ENCODE measurements around the gene ACTL7A. TPM values are rescaled to one million over a fixed set of nuclear protein-coding genes. Genes with fewer than 3 reads are reported as not detected.

ACTL7A gene
- polyA plus RNA-seq, 1 donor (not counting 4 experiments of a cell fraction or from before 2014, with no cell fraction given), result not detected

- Histone ChIP-seq H3K27ac (ENCODE audit: control insufficient read depth, insufficient read depth, low read length) (no peak overlapping the region), H2AFZ (ENCODE audit: control insufficient read depth, low read length) (no peak overlapping the region), H3K27me3 (ENCODE audit: control insufficient read depth, extremely low read depth, insufficient read depth, low read length) (no peaks in the 10 kb centered on the region), H3K79me2 (ENCODE audit: control insufficient read depth, insufficient read depth, low read length) (no peaks in the 10 kb centered on the region), H3K4me2 (ENCODE audit: control insufficient read depth, extremely low read depth, insufficient read depth, low read depth, low read length) (no peak overlapping the region), H3K4me3 (ENCODE audit: control insufficient read depth in 2 of 3, extremely low read depth in 1 of 3, insufficient read depth in 2 of 3, low read depth in 1 of 3, low read length in 3 of 3) (no peak overlapping the region), H3K4me1 (ENCODE audit: control insufficient read depth, extremely low read depth, insufficient read depth, low read length) (no peaks in the 10 kb centered on the region), H3K9ac (ENCODE audit: control insufficient read depth, extremely low read depth, insufficient read depth, low read length) (no peak overlapping the region), H4K20me1 (ENCODE audit: control insufficient read depth, extremely low read depth, insufficient read depth, low read length) (no peaks in the 10 kb centered on the region), H3K9me3 (ENCODE audit: control insufficient read depth, low read depth, low read length) (no peaks in the 10 kb centered on the region), H3K9me1 (ENCODE audit: control insufficient read depth, extremely low read depth, insufficient read depth, low read length) (no peaks in the 10 kb centered on the region), H3K36me3 (ENCODE audit: control insufficient read depth in 2 of 2, extremely low read depth in 1 of 2, insufficient read depth in 2 of 2, low read length in 2 of 2) (peaks cover 25 to 39% of the 10 kb centered on the region in 2 experiments)
- DNase-seq (ENCODE audit: low read depth, low spot score) (no peak), FAIRE-seq (no peak)
- TF ChIP-seq EZH2 (IDR thresholded peaks at IDR 0.05; ENCODE audit: low read length), result no peak
- no peak for TF ChIP-seq CTCF (optimal IDR thresholded peaks at IDR 0.05 in 1 of 3, IDR thresholded peaks at IDR 0.05 in 1 of 3, conservative IDR thresholded peaks at IDR 0.05 in 1 of 3; ENCODE audit: extremely low read depth in 1 of 3, insufficient read depth in 2 of 3, low read length in 3 of 3)
- dilution Hi-C loops (cut with MboI; ENCODE audit: extremely low pct_ligation_motif_present, low sequenced_read_pairs), result no loop called here
Measured at GRCh38 chr9:108910402-108910801, 48.3 kb downstream of the ACTL7A start.

- Histone ChIP-seq H3K9me3 (ENCODE audit: control insufficient read depth, low read depth, low read length) (no peaks in the 10 kb centered on the region), H4K20me1 (ENCODE audit: control insufficient read depth, extremely low read depth, insufficient read depth, low read length) (no peaks in the 10 kb centered on the region), H3K36me3 (ENCODE audit: control insufficient read depth in 2 of 2, extremely low read depth in 1 of 2, insufficient read depth in 2 of 2, low read length in 2 of 2) (peaks cover 25 to 39% of the 10 kb centered on the region in 2 experiments), H3K27me3 (ENCODE audit: control insufficient read depth, extremely low read depth, insufficient read depth, low read length) (no peaks in the 10 kb centered on the region), H3K4me1 (ENCODE audit: control insufficient read depth, extremely low read depth, insufficient read depth, low read length) (no peaks in the 10 kb centered on the region), H3K4me3 (ENCODE audit: control insufficient read depth in 2 of 3, extremely low read depth in 1 of 3, insufficient read depth in 2 of 3, low read depth in 1 of 3, low read length in 3 of 3) (no peak overlapping the region), H3K9ac (ENCODE audit: control insufficient read depth, extremely low read depth, insufficient read depth, low read length) (no peak overlapping the region), H3K9me1 (ENCODE audit: control insufficient read depth, extremely low read depth, insufficient read depth, low read length) (no peaks in the 10 kb centered on the region), H3K79me2 (ENCODE audit: control insufficient read depth, insufficient read depth, low read length) (no peaks in the 10 kb centered on the region), H3K4me2 (ENCODE audit: control insufficient read depth, extremely low read depth, insufficient read depth, low read depth, low read length) (no peak overlapping the region), H3K27ac (ENCODE audit: control insufficient read depth, insufficient read depth, low read length) (no peak overlapping the region), H2AFZ (ENCODE audit: control insufficient read depth, low read length) (no peak overlapping the region)
- DNase-seq (ENCODE audit: low read depth, low spot score), result no peak
- no peak for FAIRE-seq
- TF ChIP-seq CTCF (optimal IDR thresholded peaks at IDR 0.05 in 1 of 3, IDR thresholded peaks at IDR 0.05 in 1 of 3, conservative IDR thresholded peaks at IDR 0.05 in 1 of 3; ENCODE audit: extremely low read depth in 1 of 3, insufficient read depth in 2 of 3, low read length in 3 of 3) (no peak), EZH2 (IDR thresholded peaks at IDR 0.05; ENCODE audit: low read length) (no peak)
- dilution Hi-C loops (cut with MboI; ENCODE audit: extremely low pct_ligation_motif_present, low sequenced_read_pairs), result no loop called here
Measured at GRCh38 chr9:108910914-108911313, 48.8 kb downstream of the ACTL7A start.

Measured in keratinocyte (primary cell).